Natural killer cell treated with Interleukin-12 subunit alpha and Interleukin-12 subunit beta and Interleukin-15 and Interleukin-18, amount 100 ng/mL, for 72 hours (primary cell): Measurements from ENCODE around the gene COX4I2. TPM values are rescaled to one million over a fixed set of nuclear protein-coding genes. Genes with fewer than 3 reads are reported as not detected.

Source experiments
- ATAC-seq, 2 donors: fragments of 150-1000 bp; cut with Tn5 transposase in 1 of 2; sonication (Bioruptor Pico), chemical (Tn5 transposase) in 1 of 2; 2 replicates each; pipeline ENCODE4 v1.10.0; 2021
- DNase-seq: peaks from one replicate; pipeline ENCODE4 v3.0.0; 2022; ENCODE audit warnings: low spot score
- H3K27ac Mint-ChIP-seq, 2 donors: 1 replicate in 1 of 2; 2 replicates in 1 of 2; pipeline ENCODE4 v1.8.0; 2022; ENCODE audit warnings: mixed read lengths in 2 of 2, mild to moderate bottlenecking in 1 of 2, moderate library complexity in 1 of 2
- H3K27me3 Mint-ChIP-seq, 2 donors: 1 replicate in 1 of 2; 2 replicates in 1 of 2; pipeline ENCODE4 v1.8.0; 2022; ENCODE audit warnings: mixed read lengths in 2 of 2
- H3K36me3 Mint-ChIP-seq: one replicate; pipeline ENCODE4 v1.8.0; 2022; ENCODE audit warnings: mixed read lengths
- H3K4me1 Mint-ChIP-seq, 2 donors: 1 replicate in 1 of 2; 2 replicates in 1 of 2; pipeline ENCODE4 v1.8.0; 2022; ENCODE audit warnings: low read depth in 2 of 2, mixed read lengths in 2 of 2, mild to moderate bottlenecking in 1 of 2
- H3K4me3 Mint-ChIP-seq: one replicate; pipeline ENCODE4 v1.8.0; 2022; ENCODE audit warnings: mixed read lengths
- H3K9me3 Mint-ChIP-seq: 2 replicates; pipeline ENCODE4 v1.8.0; 2022; ENCODE audit warnings: mixed read lengths
- total RNA-seq, 2 donors: library from RNA; stranded (reverse); gene quantifications; one replicate each; pipeline ENCODE4 v1.2.3, GENCODE V29; 2022

COX4I2 gene
- total RNA-seq, 2 donors from 2014 or later, result not detected

- peak overlapping the region; percentile 99 to 100 for H3K27ac Mint-ChIP-seq
- H3K4me1 Mint-ChIP-seq, result peaks cover 77 to 89% of the 10 kb centered on the region in 2 donors
- ATAC-seq (no peak), DNase-seq (no peak)
- H3K36me3 Mint-ChIP-seq, result peaks cover 15% of the 10 kb centered on the region
- H3K4me3 Mint-ChIP-seq, result peak overlapping the region; percentile 58
- H3K9me3 Mint-ChIP-seq, result no peaks in the 10 kb centered on the region
- H3K27me3 Mint-ChIP-seq, result no peaks in the 10 kb centered on the region
Observed at GRCh38 chr20:31669876-31670275, 32.2 kb downstream of the COX4I2 start.

GRCh38 chr20:31670371-31671228 is 32.9 kb downstream of the COX4I2 start:
- no peaks in the 10 kb centered on the region for H3K27me3 Mint-ChIP-seq
- peaks cover 15% of the 10 kb centered on the region for H3K36me3 Mint-ChIP-seq
- DNase-seq (no peak), ATAC-seq (no peak)
- peak overlapping the region; percentile 58 for H3K4me3 Mint-ChIP-seq
- H3K9me3 Mint-ChIP-seq, result no peaks in the 10 kb centered on the region
- H3K4me1 Mint-ChIP-seq, result peaks cover 77 to 90% of the 10 kb centered on the region in 2 donors
- peak overlapping the region; percentile 99 to 100 for H3K27ac Mint-ChIP-seq

- H3K4me1 Mint-ChIP-seq, result peaks cover 77 to 90% of the 10 kb centered on the region in 2 donors
- peak overlapping the region; percentile 99 to 100 for H3K27ac Mint-ChIP-seq
- H3K27me3 Mint-ChIP-seq, result no peaks in the 10 kb centered on the region
- ATAC-seq (no peak), DNase-seq (no peak)
- peaks cover 15% of the 10 kb centered on the region for H3K36me3 Mint-ChIP-seq
- H3K4me3 Mint-ChIP-seq, result no peak overlapping the region
- no peaks in the 10 kb centered on the region for H3K9me3 Mint-ChIP-seq
Observed at GRCh38 chr20:31671324-31671723, 33.6 kb downstream of the COX4I2 start.

GRCh38 chr20:31673435-31673834 is 35.7 kb downstream of the COX4I2 start:
- no peak for ATAC-seq
- Mint-ChIP-seq H3K36me3 (peaks cover 22% of the 10 kb centered on the region), H3K27ac (peak overlapping the region; percentile 99 to 100), H3K4me3 (peak overlapping the region; percentile 98), H3K27me3 (no peaks in the 10 kb centered on the region), H3K4me1 (peaks cover 77 to 89% of the 10 kb centered on the region in 2 donors), H3K9me3 (no peaks in the 10 kb centered on the region)
- no peak for DNase-seq

GRCh38 chr20:31673943-31674463 is 36.3 kb downstream of the COX4I2 start:
- peaks cover 27% of the 10 kb centered on the region for H3K36me3 Mint-ChIP-seq
- no peak for DNase-seq
- ATAC-seq, result peak in 1 of 2 donors; percentile 49
- peak overlapping the region; percentile 98 for H3K4me3 Mint-ChIP-seq
- no peaks in the 10 kb centered on the region for H3K9me3 Mint-ChIP-seq
- H3K4me1 Mint-ChIP-seq, result peaks cover 83 to 94% of the 10 kb centered on the region in 2 donors
- H3K27ac Mint-ChIP-seq, result peak overlapping the region; percentile 99 to 100
- no peaks in the 10 kb centered on the region for H3K27me3 Mint-ChIP-seq

GRCh38 chr20:31674895-31675827 is 37.4 kb downstream of the COX4I2 start:
- ATAC-seq, result peak; percentile 85 to 88
- Mint-ChIP-seq H3K9me3 (no peaks in the 10 kb centered on the region), H3K4me1 (peaks cover 81 to 93% of the 10 kb centered on the region in 2 donors), H3K27ac (peak overlapping the region; percentile 99 to 100), H3K4me3 (peak overlapping the region; percentile 98), H3K27me3 (no peaks in the 10 kb centered on the region), H3K36me3 (peaks cover 30% of the 10 kb centered on the region)
- peak; percentile 88 for DNase-seq

- ATAC-seq, result peak; percentile 81 to 82
- Mint-ChIP-seq H3K27me3 (no peaks in the 10 kb centered on the region), H3K4me1 (peaks cover 82 to 93% of the 10 kb centered on the region in 2 donors), H3K36me3 (peaks cover 38% of the 10 kb centered on the region), H3K27ac (peak overlapping the region; percentile 99 to 100), H3K9me3 (no peaks in the 10 kb centered on the region), H3K4me3 (peak overlapping the region; percentile 98)
- DNase-seq, result peak; percentile 88
Observed at GRCh38 chr20:31675828-31676608, 38.3 kb downstream of the COX4I2 start.

- no peaks in the 10 kb centered on the region for H3K27me3 Mint-ChIP-seq
- DNase-seq (no peak), ATAC-seq (no peak)
- H3K4me3 Mint-ChIP-seq, result peak overlapping the region; percentile 98
- peak overlapping the region; percentile 99 to 100 for H3K27ac Mint-ChIP-seq
- H3K4me1 Mint-ChIP-seq, result peaks cover 82 to 93% of the 10 kb centered on the region in 2 donors
- peaks cover 40% of the 10 kb centered on the region for H3K36me3 Mint-ChIP-seq
- no peaks in the 10 kb centered on the region for H3K9me3 Mint-ChIP-seq
Observed at GRCh38 chr20:31676609-31676989, 38.9 kb downstream of the COX4I2 start.

- no peak for ATAC-seq
- Mint-ChIP-seq H3K27ac (peak overlapping the region; percentile 99 to 100), H3K4me1 (peaks cover 87 to 98% of the 10 kb centered on the region in 2 donors), H3K9me3 (no peaks in the 10 kb centered on the region), H3K4me3 (peak overlapping the region; percentile 98), H3K27me3 (no peaks in the 10 kb centered on the region), H3K36me3 (peaks cover 37% of the 10 kb centered on the region)
- DNase-seq, result no peak
Observed at GRCh38 chr20:31677553-31678260, 40.0 kb downstream of the COX4I2 start.

GRCh38 chr20:31678389-31679356 is 41.0 kb downstream of the COX4I2 start:
- Mint-ChIP-seq H3K4me1 (peaks cover 90 to 98% of the 10 kb centered on the region in 2 donors), H3K9me3 (peaks cover 3% of the 10 kb centered on the region), H3K4me3 (peak overlapping the region; percentile 98), H3K27ac (peak overlapping the region; percentile 99 to 100), H3K36me3 (peaks cover 43% of the 10 kb centered on the region), H3K27me3 (no peaks in the 10 kb centered on the region)
- ATAC-seq (no peak), DNase-seq (no peak)

GRCh38 chr20:31679357-31680285 is 41.9 kb downstream of the COX4I2 start:
- Mint-ChIP-seq H3K4me1 (peaks cover 90 to 98% of the 10 kb centered on the region in 2 donors), H3K9me3 (peaks cover 3% of the 10 kb centered on the region), H3K4me3 (peak overlapping the region; percentile 98), H3K27ac (peak overlapping the region; percentile 99 to 100), H3K36me3 (peaks cover 41% of the 10 kb centered on the region), H3K27me3 (no peaks in the 10 kb centered on the region)
- no peak for DNase-seq
- ATAC-seq, result no peak
